ENCODE results near the gene PDLIM1. TPM values are rescaled to one million over a fixed set of nuclear protein-coding genes. Genes with fewer than 3 reads are reported as not detected.

The PDLIM1 gene
- total and polyA plus RNA-seq, 10 donors = 101 to 225 (median 168) TPM

- no peak for DNase-seq
- Histone ChIP-seq H3K27ac (peak overlapping the region in 7 of 8 donors; percentile 66 to 88 (median 77)), H3K4me1 (peaks cover 16 to 95% (median 73%) of the 10 kb centered on the region in 6 donors), H3K9me3 (no peaks in the 10 kb centered on the region), H3K4me3 (no peak overlapping the region), H3K36me3 (peaks cover 0 to 2% (median 0%) of the 10 kb centered on the region in 6 donors), H3K27me3 (replicated peaks in 1 of 7) (no peaks in the 10 kb centered on the region)
- WGBS, 5 donors = 68 to 76% (median 69%) methylated on average over 8 of the region's 8 CpGs
- intact Hi-C loops (cut with DNase I; ENCODE audit: low total_unique reads) = no loop called here
- peak in 2 of 3 donors; percentile 49 to 85 for TF ChIP-seq POLR2AphosphoS5 (IDR thresholded peaks at IDR 0.05)
- TF ChIP-seq CTCF (IDR thresholded peaks at IDR 0.05 in 8 of 11, conservative IDR thresholded peaks at IDR 0.05 in 3 of 11) = no peak
- no peak for TF ChIP-seq POLR2A (IDR thresholded peaks at IDR 0.05)
Observed at GRCh38 chr10:95276367-95277200, 14.2 kb downstream of the PDLIM1 start.

GRCh38 chr10:95275726-95276366 lies 15.0 kb downstream of the PDLIM1 start:
- intact Hi-C loops (cut with DNase I; ENCODE audit: low total_unique reads) = no loop called here
- Histone ChIP-seq H3K36me3 (peaks cover 0 to 10% (median under 1%) of the 10 kb centered on the region in 6 donors), H3K4me1 (peaks cover 16 to 88% (median 70%) of the 10 kb centered on the region in 6 donors), H3K9me3 (no peaks in the 10 kb centered on the region), H3K27me3 (replicated peaks in 1 of 7) (no peaks in the 10 kb centered on the region), H3K27ac (peak overlapping the region in 7 of 8 donors; percentile 66 to 88 (median 77)), H3K4me3 (no peak overlapping the region)
- DNase-seq = no peak
- 80 to 95% (median 85%) methylated on average over 1 of the region's 1 CpG for WGBS, 5 donors
- TF ChIP-seq POLR2A (IDR thresholded peaks at IDR 0.05) (no peak), POLR2AphosphoS5 (IDR thresholded peaks at IDR 0.05) (no peak), CTCF (IDR thresholded peaks at IDR 0.05 in 8 of 11, conservative IDR thresholded peaks at IDR 0.05 in 3 of 11) (no peak)

GRCh38 chr10:95273393-95274312 lies 17.1 kb downstream of the PDLIM1 start:
- peaks cover 20 to 78% (median 59%) of the 10 kb centered on the region in 6 donors for H3K4me1 ChIP-seq
- WGBS, 5 donors = 52 to 77% (median 62%) methylated on average over 13 of the region's 13 CpGs
- no peak overlapping the region for H3K4me3 ChIP-seq
- no peaks in the 10 kb centered on the region for H3K27me3 ChIP-seq (replicated peaks in 1 of 7)
- no peaks in the 10 kb centered on the region for H3K9me3 ChIP-seq
- peak overlapping the region; percentile 7 to 88 (median 76) for H3K27ac ChIP-seq
- TF ChIP-seq POLR2A (IDR thresholded peaks at IDR 0.05) (no peak), POLR2AphosphoS5 (IDR thresholded peaks at IDR 0.05) (peak in 1 of 3 donors; percentile 81), CTCF (IDR thresholded peaks at IDR 0.05 in 8 of 11, conservative IDR thresholded peaks at IDR 0.05 in 3 of 11) (no peak)
- intact Hi-C loops (cut with DNase I; ENCODE audit: low total_unique reads) = no loop called here
- DNase-seq = no peak
- H3K36me3 ChIP-seq = peaks cover 0 to 31% (median 11%) of the 10 kb centered on the region in 6 donors
